Measurements from ENCODE around the gene MOGAT1.

- TF ChIP-seq POLR2AphosphoS5 (IDR thresholded peaks at IDR 0.05) (no peak), EP300 (IDR thresholded peaks at IDR 0.05) (no peak)
Measured at GRCh38 chr2:222751238-222751637, 79.8 kb downstream of the MOGAT1 start.
